Measurements from ENCODE around the gene KRT10. TPM values are rescaled to one million over a fixed set of nuclear protein-coding genes. Genes with fewer than 3 reads are reported as not detected.
"Not testable (repeated sequence)": the region's sequence is repeated elsewhere in the genome, so short reads cannot be mapped to it uniquely, and the experiment has no call there.

Gene KRT10
- 51.3 TPM for total RNA-seq
- long read RNA-seq, partial matches to known transcripts, result 103 of 109 reads
- long read RNA-seq, other reads (novel, unspliced or antisense), result 3 of 109 reads

DNA sequence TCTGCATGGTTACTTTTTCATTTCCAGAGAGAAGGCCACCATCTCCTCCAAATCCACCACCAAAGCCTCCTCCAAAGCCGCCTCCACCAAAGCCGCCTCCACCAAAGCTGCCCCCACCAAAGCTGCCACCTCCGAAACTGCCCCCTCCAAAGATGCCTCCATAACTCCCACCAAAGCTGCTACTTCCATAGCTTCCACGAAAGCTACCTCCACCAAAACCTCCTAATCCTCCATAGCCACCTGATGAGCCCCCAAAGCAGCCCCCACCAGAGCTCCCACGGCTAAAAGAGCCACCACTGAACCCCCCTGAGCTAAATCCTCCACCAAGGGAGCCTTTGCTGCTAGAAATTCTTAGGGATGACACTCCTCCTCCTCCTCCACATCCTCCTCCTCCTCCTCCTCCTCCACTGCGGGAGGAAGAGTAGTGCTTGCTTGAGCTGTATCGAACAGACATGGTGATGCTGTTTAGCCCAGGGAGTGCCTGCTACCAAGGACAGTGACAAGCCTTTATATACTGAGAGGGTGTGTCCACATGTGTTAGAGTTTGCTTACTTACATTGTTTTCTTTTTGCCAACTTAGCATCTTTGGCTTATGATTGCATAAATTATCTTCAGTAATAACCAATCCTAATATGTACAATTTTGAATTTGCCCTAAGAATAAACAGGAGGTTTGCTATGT lies at the start of gene KRT10:
Gene KRT10 (minus strand): TSS at position 483 of the 681 bp plus-strand sequence. CDS start 29 bp downstream, at position 454.
- DNase-seq, result no peak
- intact Hi-C loops (cut with micrococcal nuclease), result no loop called here
- no peak for ATAC-seq

DNA sequence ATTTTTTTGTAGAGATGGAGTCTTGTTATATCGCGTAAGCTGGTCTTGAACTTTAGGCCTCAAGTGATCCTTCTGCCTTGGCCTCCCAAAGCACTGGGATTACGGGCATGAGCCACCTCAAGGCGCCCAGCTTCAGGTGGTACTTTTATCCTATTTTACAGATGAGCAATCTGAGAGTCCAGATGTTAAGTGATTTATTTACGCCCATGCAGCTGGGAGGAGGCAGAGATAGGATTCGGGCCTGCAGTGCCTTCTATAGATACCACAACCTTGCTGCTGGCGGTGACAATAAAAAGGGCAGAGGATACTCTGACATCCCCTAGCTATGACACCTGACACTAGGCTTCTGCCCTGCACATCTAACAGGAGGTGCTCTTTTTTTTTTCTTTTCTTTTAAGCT lies 48.9 kb upstream of the KRT10 start:
- no peak for ATAC-seq
- intact Hi-C loops (cut with micrococcal nuclease), result no loop called here
- no peak for DNase-seq

DNA sequence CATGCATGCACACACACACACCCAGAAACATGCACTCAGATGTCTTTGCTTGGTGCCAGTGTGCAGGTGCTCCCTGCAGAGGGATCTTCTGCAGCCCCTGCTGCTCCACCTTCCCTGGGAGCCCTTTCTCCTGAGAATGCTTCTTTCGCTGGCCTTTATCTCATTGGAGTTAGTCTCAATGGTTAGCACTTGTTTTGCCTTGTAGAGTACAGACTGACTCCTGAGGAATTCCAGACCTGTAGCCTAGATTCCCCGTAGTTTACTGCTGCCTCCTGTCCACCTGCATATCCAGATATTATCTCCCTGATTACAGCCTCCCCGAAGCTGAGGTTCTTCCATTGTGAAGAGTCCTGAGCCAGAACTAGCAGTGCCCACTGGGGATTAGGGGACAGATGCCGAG lies 47.7 kb upstream of the KRT10 start:
- ATAC-seq, result no peak
- DNase-seq, result no peak
- intact Hi-C loops (cut with micrococcal nuclease), result no loop called here

DNA sequence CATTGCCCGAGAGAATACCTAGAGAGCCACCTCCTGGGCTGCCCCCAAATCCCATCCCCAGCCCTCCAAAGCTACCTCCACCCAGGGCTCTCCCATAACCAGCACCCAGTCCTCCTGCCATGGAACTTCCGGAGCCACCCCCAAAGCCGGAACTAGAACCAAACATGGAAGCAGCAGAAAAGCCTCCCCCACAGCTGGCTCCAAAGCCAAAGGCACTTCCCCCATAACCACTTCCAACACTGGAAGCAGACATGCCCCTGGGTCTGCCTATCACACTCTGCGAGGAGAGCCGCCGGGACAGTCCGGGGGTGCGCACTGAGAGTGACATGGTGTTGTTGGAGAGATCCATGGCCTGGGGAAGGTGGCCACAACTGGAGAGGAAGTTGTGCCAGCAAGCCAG lies 44.4 kb upstream of the KRT10 start, which contains the start of gene KRT12:
Gene KRT12 (minus strand): TSS at position 386 of the 400 bp plus-strand sequence. CDS start 37 bp downstream, at position 349.
- ATAC-seq, result no peak
- intact Hi-C loops (cut with micrococcal nuclease), result no loop called here
- no peak for DNase-seq

DNA sequence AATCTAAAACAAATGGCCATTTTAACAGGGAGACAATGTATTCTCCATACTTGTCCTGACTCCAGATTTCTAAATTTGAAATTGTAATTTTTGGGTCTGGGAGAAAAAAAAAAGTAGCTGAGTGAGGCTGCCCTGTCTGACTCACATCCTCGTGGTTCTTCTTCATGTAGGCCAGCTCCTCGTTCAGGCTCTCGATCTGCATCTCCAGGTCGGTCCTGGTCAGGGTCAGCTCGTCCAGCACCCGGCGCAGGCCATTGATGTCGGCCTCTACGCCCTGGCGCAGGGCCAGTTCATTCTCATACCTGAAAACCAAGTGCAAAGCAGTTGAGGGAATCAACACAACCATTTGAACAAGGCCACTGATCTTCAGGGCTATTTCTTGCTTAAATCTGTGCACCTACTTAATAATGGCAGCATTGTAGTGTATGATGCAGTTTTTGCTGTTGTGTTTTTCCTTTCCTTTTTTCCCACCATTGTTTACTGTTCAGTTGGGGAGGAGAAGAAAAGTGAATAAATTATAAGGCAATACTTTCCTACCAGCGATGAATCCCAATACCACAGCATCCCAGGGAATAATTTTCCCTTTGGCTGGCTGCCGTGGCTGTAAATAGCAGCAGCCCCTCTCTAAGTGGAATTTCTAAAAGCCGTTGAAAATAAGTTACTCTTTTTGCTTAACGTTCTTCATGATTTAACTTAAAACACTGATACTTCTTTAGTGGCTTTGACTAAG lies 42.4 kb upstream of the KRT10 start:
- intact Hi-C loops (cut with micrococcal nuclease), result no loop called here
- DNase-seq (no peak), ATAC-seq (no peak)

DNA sequence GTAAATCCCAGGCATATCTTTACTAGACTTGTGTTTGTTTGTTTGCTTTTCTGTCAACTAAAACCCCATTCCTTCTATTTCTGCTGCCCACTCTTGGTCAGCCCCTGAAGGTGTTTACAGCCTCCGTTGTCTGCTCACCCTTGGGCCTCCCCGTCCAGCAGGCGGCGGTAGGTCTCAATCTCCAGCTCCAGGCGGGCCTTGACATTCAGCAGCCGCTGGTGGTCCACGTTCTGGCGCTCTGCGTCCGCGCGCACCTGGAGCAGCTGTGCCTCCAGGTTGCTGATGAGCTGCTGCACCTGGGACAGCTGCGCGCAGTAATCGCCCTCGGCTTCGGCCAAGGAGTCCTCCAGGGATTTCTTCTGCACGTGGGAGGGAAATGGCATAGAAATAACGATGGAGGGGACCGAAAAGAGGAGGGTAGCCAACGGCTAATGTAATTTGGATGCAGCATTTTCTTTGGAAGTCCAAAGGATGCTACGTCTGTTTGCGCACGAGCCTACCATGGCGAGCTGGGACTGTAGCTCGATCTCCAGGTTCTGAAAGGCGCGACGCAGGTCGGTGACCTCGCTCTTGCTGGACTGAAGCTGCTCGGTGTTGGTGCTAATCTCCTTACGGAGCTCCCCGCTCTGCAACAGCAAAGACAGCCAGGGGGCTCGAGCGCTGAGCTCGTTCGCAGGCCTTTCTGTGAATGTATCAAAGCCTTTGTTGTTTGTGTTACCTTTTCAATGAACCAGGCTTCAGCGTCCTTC lies 40.7 kb upstream of the KRT10 start:
- no peak for DNase-seq
- intact Hi-C loops (cut with micrococcal nuclease), result no loop called here
- ATAC-seq, result no peak

DNA sequence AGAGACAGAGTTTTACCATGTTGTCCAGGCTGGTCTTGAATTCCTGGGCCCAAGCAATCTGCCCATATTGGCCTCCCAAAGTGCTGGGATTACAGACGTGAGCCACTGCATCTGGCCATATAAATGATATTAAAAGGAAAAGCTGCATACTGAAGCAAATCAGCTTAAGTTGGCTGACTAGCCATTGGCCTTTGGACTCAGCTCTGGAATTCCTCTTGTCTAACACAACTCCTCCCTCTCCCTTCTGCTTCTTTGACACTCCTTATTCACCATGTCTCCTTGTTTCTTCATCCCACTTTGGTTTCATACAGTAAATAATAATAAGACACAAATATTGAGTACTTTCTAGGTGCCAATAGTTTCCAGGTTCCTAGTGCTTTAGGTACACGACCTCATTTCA lies 37.1 kb upstream of the KRT10 start:
- no peak for ATAC-seq
- DNase-seq, result no peak
- intact Hi-C loops (cut with micrococcal nuclease), result no loop called here

DNA sequence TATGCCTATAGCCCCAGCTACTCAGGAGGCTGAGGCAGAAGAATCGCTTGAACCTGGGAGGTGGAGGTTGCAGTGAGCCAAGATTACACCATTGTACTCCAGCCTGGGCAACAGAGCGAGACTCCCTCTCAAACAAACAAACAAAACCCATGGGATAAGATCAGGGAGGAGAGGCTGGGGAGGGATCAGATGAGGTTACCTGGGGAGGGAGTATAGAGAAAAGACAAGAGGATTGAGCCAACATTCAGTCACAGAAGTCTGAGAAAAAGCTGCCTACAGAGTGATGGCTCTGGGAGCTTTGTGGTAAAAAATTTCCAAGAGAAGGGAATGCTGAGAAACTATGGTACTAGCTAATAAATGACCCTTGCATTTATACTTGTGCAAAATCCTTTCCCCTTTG lies 36.3 kb upstream of the KRT10 start:
- intact Hi-C loops (cut with micrococcal nuclease); DNase-seq; ATAC-seq: not testable (repeated sequence)

DNA sequence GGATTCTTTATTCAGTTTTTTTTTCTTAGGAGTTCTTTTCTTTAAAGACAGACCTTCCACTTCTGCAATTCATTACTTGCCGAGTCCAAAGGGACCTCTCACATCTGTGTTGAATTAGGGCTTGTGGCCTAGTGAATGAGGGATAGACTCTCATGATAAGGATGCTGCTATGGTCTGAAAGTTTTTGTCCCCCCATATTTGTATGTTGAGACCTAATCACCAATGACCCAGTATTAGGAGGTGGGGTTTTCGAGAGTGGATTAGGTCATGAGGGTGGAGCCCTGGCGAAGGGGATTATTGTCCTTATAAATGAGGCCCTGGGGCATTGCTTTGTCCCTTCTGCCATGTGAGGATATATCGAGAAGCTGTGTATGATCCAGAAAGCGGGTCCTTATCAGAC lies 35.1 kb upstream of the KRT10 start:
- ATAC-seq (peak; percentile 65), DNase-seq (no peak)
- intact Hi-C loops (cut with micrococcal nuclease), result no loop called here

DNA sequence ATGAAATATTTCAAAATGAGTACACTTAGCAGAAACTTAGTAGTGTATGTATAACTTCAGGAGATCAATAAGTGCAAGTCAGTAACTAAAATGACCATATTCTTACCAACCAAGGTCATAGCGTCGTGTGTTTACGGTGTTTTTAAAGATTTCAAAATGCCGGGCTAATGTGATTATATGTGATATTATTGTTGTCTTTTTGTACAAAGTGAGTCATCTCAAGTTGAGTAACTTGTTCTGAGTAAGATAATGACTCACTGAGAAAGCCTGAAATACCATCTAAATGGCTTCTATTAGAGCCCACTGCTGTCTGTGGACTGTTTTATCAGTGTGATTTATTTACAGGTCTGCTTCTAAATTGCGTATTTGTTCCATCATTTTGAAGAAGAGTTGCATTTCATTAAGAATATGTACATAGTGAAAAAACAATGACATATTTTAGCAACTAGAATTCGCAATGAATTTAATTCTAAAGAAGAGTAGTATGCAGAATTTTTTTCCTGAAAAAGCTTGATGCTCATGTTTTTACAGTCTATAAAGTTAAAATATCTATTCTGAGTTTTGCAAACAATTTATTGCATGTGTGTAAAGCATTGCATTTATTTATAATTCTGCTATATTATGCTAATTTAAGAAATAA lies 31.9 kb upstream of the KRT10 start:
- ATAC-seq, result no peak
- intact Hi-C loops (cut with micrococcal nuclease), result no loop called here
- no peak for DNase-seq

DNA sequence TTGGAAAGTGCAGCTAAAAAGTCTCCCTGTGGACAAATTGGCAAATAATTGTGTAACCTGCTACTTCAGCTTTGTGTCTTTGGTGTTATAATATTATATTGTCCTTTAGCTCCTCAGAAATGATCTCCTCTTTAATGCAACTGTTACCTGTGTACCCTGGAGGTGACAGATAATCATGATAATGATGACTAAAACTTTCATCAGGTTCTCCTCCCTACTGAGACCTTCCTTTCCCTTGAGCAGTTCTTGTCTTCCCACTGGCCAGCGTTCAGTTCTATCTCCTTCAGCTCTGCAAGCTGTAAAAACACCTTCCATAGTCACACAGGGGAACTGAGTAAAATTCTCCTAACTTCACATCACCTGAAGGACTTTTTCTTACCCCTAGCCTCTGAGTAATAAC lies 29.9 kb upstream of the KRT10 start:
- ATAC-seq (no peak), DNase-seq (no peak)
- intact Hi-C loops (cut with micrococcal nuclease), result no loop called here

DNA sequence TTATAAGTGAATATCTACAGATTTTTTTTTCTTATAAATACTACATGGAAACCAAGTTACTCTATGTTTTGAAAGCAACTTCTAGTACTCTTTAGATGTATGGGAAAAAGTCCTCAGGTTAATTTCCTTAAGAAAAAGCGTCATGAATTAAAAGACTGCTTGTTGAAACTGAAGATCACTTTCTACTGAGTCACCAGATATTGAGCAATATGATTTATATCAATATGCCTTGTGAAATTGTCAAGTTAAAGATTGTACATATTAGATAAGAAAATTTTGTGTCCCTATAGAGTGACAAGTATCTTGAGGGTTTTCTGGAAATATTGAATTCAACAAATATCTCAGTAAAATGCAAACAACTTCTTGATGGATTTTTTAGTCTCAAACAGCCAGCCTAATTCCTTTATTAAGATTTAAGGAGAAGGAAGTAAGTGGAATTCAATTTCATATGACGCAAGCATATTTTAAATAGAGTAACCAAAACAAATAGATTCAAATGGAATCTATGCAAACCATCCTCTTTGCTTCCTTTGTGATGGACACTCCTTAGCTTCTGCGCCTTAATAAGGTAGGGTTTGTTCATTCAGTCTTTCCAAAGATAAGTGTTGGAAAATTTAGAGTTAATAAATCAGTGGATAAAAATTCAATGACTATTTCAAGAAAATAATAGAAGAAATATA lies 28.0 kb upstream of the KRT10 start:
- ATAC-seq (no peak), DNase-seq (no peak)
- intact Hi-C loops (cut with micrococcal nuclease), result no loop called here

DNA sequence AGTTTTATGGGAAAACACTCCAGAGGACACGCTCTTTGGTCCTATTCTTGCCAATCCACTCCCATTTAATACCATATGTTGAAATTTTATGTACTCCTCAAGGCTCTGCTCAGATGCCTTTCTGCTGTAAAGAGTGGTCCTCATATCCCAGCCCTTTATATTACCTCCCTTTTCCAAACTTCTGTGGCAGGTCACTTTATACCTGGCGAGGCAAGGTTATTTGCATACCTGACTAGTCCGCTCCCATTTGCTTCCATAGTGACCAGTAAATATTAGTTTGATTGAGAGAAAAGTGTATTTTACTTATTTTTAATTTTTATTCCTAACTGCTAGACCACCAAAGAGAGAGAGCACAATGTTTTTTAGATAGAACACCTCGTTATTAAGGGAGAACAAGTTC lies 27.3 kb upstream of the KRT10 start:
- intact Hi-C loops (cut with micrococcal nuclease), result no loop called here
- DNase-seq, result no peak
- ATAC-seq, result no peak

DNA sequence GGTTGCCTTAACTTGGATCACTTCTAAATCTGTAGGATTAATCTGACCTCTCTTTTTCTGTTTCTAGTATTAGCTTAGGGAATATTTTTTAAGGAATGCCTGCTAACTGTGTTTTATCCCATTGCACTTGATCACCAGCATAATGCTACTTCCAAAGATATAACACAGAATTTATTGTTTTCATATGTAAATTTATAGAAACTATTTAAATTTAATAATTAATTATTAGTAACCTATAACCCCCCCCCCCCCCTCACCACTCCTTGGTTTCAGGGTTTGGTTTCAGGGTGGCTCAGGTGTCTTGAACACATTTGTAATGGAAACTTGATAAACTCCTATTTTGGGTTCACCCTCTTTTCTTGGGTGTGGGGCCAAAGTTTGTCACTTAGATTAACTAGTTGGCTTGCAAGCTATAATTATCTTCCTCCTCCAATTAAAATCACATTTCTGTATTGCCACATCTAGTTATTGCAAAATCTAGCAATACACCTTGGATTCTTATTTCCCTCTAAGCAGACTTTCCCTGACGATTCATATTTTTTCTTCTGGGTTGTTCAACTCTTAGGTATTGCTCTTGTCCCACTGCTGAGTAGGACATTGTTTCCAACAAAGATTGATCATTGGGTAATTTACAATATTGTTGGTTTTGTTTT lies 26.3 kb upstream of the KRT10 start:
- intact Hi-C loops (cut with micrococcal nuclease), result no loop called here
- ATAC-seq, result no peak
- DNase-seq, result no peak

DNA sequence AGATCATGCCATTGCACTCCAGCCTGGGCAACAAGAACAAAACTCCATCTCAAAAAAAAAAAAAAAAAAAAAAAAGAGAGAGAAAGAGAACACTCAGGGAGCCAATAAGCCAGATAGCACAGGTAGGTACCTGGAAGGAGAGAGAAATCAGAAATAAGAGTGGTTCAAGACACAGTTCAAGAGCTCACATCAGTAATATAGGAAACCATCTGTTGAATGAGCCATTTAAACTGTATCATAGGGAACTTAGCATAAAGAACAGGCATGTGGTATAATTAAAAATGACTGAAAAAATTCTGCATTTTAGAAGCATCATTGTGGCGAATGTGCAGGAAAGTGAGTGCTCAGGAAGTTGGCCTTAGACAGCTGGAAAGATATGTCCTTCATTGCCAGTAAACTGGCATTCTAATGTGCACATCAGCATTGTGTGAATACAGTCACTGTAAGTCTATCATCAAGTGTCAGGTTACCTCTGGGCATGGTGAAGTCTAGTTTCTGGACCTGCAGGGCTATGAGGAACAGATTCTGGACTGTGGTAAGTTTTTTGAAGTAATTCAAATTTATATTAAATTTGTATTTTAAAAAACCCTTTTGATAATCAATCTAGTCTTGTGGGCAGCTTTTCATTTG lies 24.2 kb upstream of the KRT10 start:
- intact Hi-C loops (cut with micrococcal nuclease), result no loop called here
- no peak for ATAC-seq
- no peak for DNase-seq

DNA sequence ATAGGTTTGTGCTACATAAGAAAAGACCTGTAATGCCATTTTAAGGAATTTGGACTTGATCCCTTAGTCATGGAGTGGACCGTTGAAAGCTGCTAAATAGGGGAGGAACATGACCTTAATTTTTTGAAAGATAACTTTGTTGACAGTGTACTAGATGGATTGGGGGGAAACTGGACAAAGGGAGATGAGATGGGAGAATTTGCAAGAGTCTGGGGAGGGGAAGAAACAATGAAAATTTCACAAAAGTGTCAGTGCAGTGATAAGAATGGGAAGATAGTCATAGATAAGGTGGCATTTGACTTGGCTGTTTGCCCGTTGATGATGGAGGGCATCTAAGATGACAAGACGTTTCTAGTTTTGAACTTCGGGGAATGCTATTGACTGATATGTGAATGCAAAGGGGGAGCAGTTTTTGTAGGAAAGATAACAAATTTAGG lies 22.3 kb upstream of the KRT10 start:
- intact Hi-C loops (cut with micrococcal nuclease), result no loop called here

DNA sequence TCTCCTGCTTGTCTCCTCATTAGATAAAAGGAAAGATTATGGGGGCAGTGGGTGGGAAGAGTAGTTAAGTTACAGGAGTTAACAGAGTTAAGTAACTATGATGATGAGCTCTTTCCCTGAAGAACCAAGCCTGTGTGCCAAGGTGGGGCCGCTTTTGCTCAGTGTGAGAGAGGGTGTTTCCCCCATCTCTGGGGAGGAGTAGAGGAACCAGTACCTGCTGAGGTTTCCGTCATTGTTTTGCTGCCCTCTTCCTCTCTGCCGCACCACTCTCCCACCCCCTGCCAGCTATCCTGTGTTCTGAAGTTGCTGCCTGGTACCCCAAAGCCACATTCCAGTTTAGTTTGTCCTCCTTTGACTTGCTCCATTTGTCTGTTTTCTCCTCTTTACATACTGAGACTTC lies 20.8 kb upstream of the KRT10 start:
- intact Hi-C loops (cut with micrococcal nuclease), result no loop called here
- DNase-seq (no peak), ATAC-seq (no peak)

More for the DNA sequence above, 22.3 kb upstream of the KRT10 start:
- ATAC-seq, result no peak
- DNase-seq, result no peak

DNA sequence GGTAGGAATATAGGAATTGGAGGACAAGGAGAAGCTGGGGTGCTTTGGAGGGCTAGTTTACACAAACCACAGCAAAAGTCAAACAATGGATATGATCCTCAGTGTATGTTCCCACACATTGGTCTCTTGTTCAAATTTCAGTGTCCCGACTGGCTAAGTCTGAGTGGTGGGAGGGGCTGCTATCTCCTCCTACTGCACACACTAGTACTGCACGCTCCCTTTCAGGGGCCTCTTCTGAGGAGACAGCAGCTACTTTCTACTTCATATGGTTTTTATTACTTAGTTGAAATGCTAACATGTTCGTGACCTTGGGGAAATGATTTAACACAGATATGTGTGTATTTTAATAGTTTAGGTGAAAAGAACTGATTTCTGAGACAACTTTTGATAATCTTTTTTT lies 18.8 kb upstream of the KRT10 start:
- ATAC-seq (no peak), DNase-seq (no peak)
- intact Hi-C loops (cut with micrococcal nuclease), result no loop called here

Data from left ventricle myocardium superior (tissue), 1 donor.